ENCODE measurements around the gene KIAA2012. TPM values are rescaled to one million over a fixed set of nuclear protein-coding genes. Genes with fewer than 3 reads are reported as not detected.
A peak's percentile ranks its signal among the peaks of the same experiment; 100 is the strongest.
"Not testable (repeated sequence)": the region's sequence is repeated elsewhere in the genome, so short reads cannot be mapped to it uniquely, and the experiment has no call there.

The KIAA2012 gene
- total RNA-seq, 1 donor from 2014 or later, result not detected

- peak overlapping the region; percentile 99 for H3K4me3 Mint-ChIP-seq (ENCODE audit: unreplicated experiment)
- Histone ChIP-seq H3K9ac (ENCODE audit: low read length) (peak overlapping the region; percentile 91), H3K9me3 (ENCODE audit: insufficient read depth, low read depth, low read length) (no peaks in the 10 kb centered on the region), H3K79me2 (ENCODE audit: insufficient read depth, low read length) (peaks cover 56% of the 10 kb centered on the region), H3K4me1 (ENCODE audit: insufficient read depth, low read length) (no peaks in the 10 kb centered on the region), H3K4me2 (ENCODE audit: low read length) (peak overlapping the region; percentile 97), H2AFZ (ENCODE audit: low read depth, low read length) (peak overlapping the region; percentile 98), H3K36me3 (ENCODE audit: insufficient read depth, low read length) (no peaks in the 10 kb centered on the region), H3K27me3 (ENCODE audit: insufficient read depth, low read length) (peaks cover 1% of the 10 kb centered on the region), H3K4me3 (ENCODE audit: insufficient read depth, low read depth, low read length) (peak overlapping the region; percentile 85), H3K27ac (ENCODE audit: low read depth, low read length) (peak overlapping the region; percentile 80), H4K20me1 (ENCODE audit: insufficient read depth, low read length) (peaks cover 46% of the 10 kb centered on the region)
- TF ChIP-seq CTCF (IDR thresholded peaks at IDR 0.05; ENCODE audit: insufficient read depth, low read depth, low read length) (no peak), EZH2 (IDR thresholded peaks at IDR 0.05; ENCODE audit: insufficient read depth, low read length) (no peak)
- FAIRE-seq (no peak), DNase-seq (ENCODE audit: low read depth) (peak; percentile 50)
- no peaks in the 10 kb centered on the region for H3K9me3 Mint-ChIP-seq (ENCODE audit: unreplicated experiment)
- no peaks in the 10 kb centered on the region for H3K27me3 Mint-ChIP-seq (ENCODE audit: low read depth, unreplicated experiment)
- peak overlapping the region; percentile 91 for H3K27ac Mint-ChIP-seq (ENCODE audit: unreplicated experiment)
- no peaks in the 10 kb centered on the region for H3K36me3 Mint-ChIP-seq (ENCODE audit: low read depth, unreplicated experiment)
- H3K4me1 Mint-ChIP-seq (ENCODE audit: low read depth, unreplicated experiment), result peaks cover 14% of the 10 kb centered on the region
Observed at GRCh38 chr2:202237787-202238233, 164.8 kb downstream of the KIAA2012 start.

GRCh38 chr2:202238234-202239197 is 165.5 kb downstream of the KIAA2012 start, which contains the start of gene SUMO1:
SUMO1 (minus strand) TSS chr2:202238597; CDS start chr2:202238451, 146 bp downstream.
- DNase-seq (ENCODE audit: low read depth), result peak; percentile 82
- no peak for FAIRE-seq
- H3K4me2 ChIP-seq (ENCODE audit: low read length), result peak within 1 kb of the TSS; percentile 97
- Mint-ChIP-seq H3K27me3 (ENCODE audit: low read depth, unreplicated experiment) (no peaks in the 10 kb centered on the region), H3K9me3 (ENCODE audit: unreplicated experiment) (no peaks in the 10 kb centered on the region), H3K36me3 (ENCODE audit: low read depth, unreplicated experiment) (no peaks in the 10 kb centered on the region), H3K4me1 (ENCODE audit: low read depth, unreplicated experiment) (peaks cover 10% of the 10 kb centered on the region), H3K4me3 (ENCODE audit: unreplicated experiment) (peak within 1 kb of the TSS; percentile 99), H3K27ac (ENCODE audit: unreplicated experiment) (peak within 1 kb of the TSS; percentile 94)
- H3K9me3 ChIP-seq (ENCODE audit: insufficient read depth, low read depth, low read length), result no peaks in the 10 kb centered on the region
- peak within 1 kb of the TSS; percentile 91 for H3K9ac ChIP-seq (ENCODE audit: low read length)
- peak within 1 kb of the TSS; percentile 85 for H3K4me3 ChIP-seq (ENCODE audit: insufficient read depth, low read depth, low read length)
- H3K79me2 ChIP-seq (ENCODE audit: insufficient read depth, low read length), result peaks cover 49% of the 10 kb centered on the region
- H3K36me3 ChIP-seq (ENCODE audit: insufficient read depth, low read length), result no peaks in the 10 kb centered on the region
- peaks cover 38% of the 10 kb centered on the region for H4K20me1 ChIP-seq (ENCODE audit: insufficient read depth, low read length)
- peaks cover 2% of the 10 kb centered on the region for H3K27me3 ChIP-seq (ENCODE audit: insufficient read depth, low read length)
- H3K4me1 ChIP-seq (ENCODE audit: insufficient read depth, low read length), result no peaks in the 10 kb centered on the region
- TF ChIP-seq EZH2 (IDR thresholded peaks at IDR 0.05; ENCODE audit: insufficient read depth, low read length) (no peak), CTCF (IDR thresholded peaks at IDR 0.05; ENCODE audit: insufficient read depth, low read depth, low read length) (no peak)
- H2AFZ ChIP-seq (ENCODE audit: low read depth, low read length), result peak within 1 kb of the TSS; percentile 98
- H3K27ac ChIP-seq (ENCODE audit: low read depth, low read length), result peak within 1 kb of the TSS; percentile 80

DNA sequence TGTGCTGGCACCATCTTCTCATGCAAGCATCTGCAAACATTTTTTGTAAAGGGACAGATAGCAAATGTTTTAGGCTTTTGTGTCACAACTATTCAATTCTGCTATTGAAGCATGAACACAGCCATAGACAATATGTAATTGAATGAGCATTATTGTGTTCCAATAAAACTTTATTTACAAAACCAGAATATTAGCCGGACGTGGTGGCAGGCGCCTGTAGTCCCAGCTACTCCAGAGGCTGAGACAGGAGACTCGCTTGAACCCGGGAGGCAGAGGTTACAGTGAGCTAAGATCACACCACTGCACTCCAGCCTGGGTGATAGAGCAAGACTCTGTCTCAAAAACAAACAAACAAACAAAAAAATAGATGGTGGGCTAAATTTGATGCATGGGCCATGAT is 174.7 kb downstream of the KIAA2012 start:
- not testable (repeated sequence) for H3K9ac ChIP-seq (ENCODE audit: low read length); FAIRE-seq; H3K4me1 ChIP-seq (ENCODE audit: insufficient read depth, low read length); H3K79me2 ChIP-seq (ENCODE audit: insufficient read depth, low read length); DNase-seq (ENCODE audit: low read depth); H3K9me3 ChIP-seq (ENCODE audit: insufficient read depth, low read depth, low read length); H3K36me3 ChIP-seq (ENCODE audit: insufficient read depth, low read length); H3K4me3 Mint-ChIP-seq (ENCODE audit: unreplicated experiment); H4K20me1 ChIP-seq (ENCODE audit: insufficient read depth, low read length); H3K27ac ChIP-seq (ENCODE audit: low read depth, low read length); H3K4me3 ChIP-seq (ENCODE audit: insufficient read depth, low read depth, low read length); H3K27ac Mint-ChIP-seq (ENCODE audit: unreplicated experiment); H3K4me1 Mint-ChIP-seq (ENCODE audit: low read depth, unreplicated experiment); H3K4me2 ChIP-seq (ENCODE audit: low read length); H3K27me3 Mint-ChIP-seq (ENCODE audit: low read depth, unreplicated experiment); H3K9me3 Mint-ChIP-seq (ENCODE audit: unreplicated experiment); H3K36me3 Mint-ChIP-seq (ENCODE audit: low read depth, unreplicated experiment); H3K27me3 ChIP-seq (ENCODE audit: insufficient read depth, low read length); H2AFZ ChIP-seq (ENCODE audit: low read depth, low read length)
